ENCODE results near the gene TTC39C. TPM values are rescaled to one million over a fixed set of nuclear protein-coding genes. Genes with fewer than 3 reads are reported as not detected.

Gene TTC39C
- total RNA-seq, 1 experiment from 2014 or later: 24.7 TPM

DNA sequence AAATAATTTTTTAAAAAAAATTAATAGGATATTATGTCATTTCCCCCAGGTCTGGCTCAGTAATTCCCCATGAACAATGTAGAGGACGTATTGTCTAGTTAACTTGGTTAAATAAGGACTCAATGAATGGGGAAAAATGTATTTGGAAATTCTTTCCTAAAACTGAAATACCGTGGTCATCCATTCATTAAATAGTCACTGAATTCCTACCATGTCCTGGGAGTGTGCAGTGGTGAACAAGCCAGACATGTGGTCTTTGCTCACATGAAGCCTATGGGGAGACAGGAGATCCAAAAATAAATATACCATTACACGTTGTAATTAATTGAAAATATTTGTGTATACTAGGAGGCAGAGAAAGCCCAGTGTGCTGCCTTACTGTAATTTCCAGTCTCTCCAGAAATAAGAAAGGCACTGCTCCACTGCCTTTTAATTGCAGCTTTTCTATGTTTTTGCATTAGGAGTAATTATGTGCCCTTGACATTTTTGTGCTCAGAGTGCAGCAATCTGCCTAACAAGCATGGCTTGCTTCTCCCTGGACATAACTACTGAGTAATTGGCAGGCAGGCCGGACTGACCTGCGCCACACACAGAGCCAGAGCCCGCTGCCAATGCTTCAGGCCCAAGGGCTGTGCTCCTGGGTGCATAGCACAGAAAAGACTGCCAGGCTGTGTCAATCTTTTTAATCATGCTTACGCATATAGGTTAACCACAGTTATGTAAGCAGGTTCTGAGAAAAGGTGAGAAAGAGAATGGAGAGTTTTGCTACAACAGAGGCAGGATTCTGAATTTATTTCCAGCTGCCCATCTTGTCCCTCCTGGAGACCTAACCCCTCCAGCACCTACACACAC is 22.2 kb upstream of the TTC39C start:
- peak; percentile 79 for ATAC-seq
- H3K9me3 ChIP-seq (ENCODE audit: low read length): no peaks in the 10 kb centered on the region

DNA sequence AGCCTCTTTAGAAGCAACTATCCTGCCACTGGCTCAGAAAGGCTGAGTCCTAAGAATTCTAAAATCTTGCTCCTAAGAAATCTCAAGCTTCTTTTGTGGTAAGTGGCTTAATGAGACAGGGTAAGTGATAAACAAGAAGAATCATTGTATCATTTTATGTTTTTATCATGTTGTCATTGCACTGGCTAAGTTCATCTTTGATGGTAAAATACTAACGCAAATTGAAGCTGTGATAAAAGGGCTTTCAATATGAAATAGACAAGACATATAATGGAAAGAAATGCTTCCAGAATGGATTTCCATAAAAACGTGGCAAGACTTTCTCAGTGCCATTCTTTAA is 21.6 kb upstream of the TTC39C start:
- no peaks in the 10 kb centered on the region for H4K20me1 ChIP-seq (ENCODE audit: low read length)
- no peaks in the 10 kb centered on the region for H3K9me2 ChIP-seq (replicated peaks; ENCODE audit: low read length)
- H3K79me2 ChIP-seq (ENCODE audit: low read length): no peaks in the 10 kb centered on the region
- H3K4me2 ChIP-seq (ENCODE audit: low read length): peak overlapping the region; percentile 61
- no peak overlapping the region for H3K4me3 ChIP-seq (ENCODE audit: low read length)
- no peaks in the 10 kb centered on the region for H3K27me3 ChIP-seq (ENCODE audit: low read length)
- H3K4me1 ChIP-seq (ENCODE audit: insufficient read depth, low read length): peaks cover 60% of the 10 kb centered on the region
- no peak for DNase-seq
- no peak for ATAC-seq
- peak overlapping the region; percentile 82 for H3K27ac ChIP-seq (ENCODE audit: low read length)
- POLR2A ChIA-PET (ENCODE audit: unreplicated experiment): no interaction called here
- H3K9ac ChIP-seq (ENCODE audit: low read length): peak overlapping the region; percentile 41; the same call in 1 of the 2 replicates
- no peak for TF ChIP-seq EZH2phosphoT487 (IDR thresholded peaks at IDR 0.05; ENCODE audit: borderline replicate concordance, low read length)
- no peak for TF ChIP-seq EZH2 (IDR thresholded peaks at IDR 0.05; ENCODE audit: low read length, unreplicated experiment)
- TF ChIP-seq, protein P1, sequence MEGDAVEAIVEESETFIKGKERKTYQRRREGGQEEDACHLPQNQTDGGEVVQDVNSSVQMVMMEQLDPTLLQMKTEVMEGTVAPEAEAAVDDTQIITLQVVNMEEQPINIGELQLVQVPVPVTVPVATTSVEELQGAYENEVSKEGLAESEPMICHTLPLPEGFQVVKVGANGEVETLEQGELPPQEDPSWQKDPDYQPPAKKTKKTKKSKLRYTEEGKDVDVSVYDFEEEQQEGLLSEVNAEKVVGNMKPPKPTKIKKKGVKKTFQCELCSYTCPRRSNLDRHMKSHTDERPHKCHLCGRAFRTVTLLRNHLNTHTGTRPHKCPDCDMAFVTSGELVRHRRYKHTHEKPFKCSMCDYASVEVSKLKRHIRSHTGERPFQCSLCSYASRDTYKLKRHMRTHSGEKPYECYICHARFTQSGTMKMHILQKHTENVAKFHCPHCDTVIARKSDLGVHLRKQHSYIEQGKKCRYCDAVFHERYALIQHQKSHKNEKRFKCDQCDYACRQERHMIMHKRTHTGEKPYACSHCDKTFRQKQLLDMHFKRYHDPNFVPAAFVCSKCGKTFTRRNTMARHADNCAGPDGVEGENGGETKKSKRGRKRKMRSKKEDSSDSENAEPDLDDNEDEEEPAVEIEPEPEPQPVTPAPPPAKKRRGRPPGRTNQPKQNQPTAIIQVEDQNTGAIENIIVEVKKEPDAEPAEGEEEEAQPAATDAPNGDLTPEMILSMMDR (conservative IDR thresholded peaks at IDR 0.05; ENCODE audit: low read depth, low read length): no peak
- H3K9me3 ChIP-seq (ENCODE audit: low read length): no peaks in the 10 kb centered on the region
- CTCF ChIA-PET: no interaction called here
- intact Hi-C loops (cut with micrococcal nuclease): loop anchor here (5.0 to 10.0 kb wide), 2 partner anchors 36 to 128 kb away; no protein-coding TSS in a partner anchor
- no peak overlapping the region for H2AFZ ChIP-seq (ENCODE audit: low read length)
- H3K36me3 ChIP-seq (ENCODE audit: low read depth, low read length): no peaks in the 10 kb centered on the region
- H3F3A ChIP-seq (ENCODE audit: low read length, unreplicated experiment): no peaks in the 10 kb centered on the region
- no TSS peak for BruUV-seq (replicated peaks)

More for the DNA sequence above, 22.2 kb upstream of the TTC39C start:
- Histone ChIP-seq H3K9ac (ENCODE audit: low read length) (peak overlapping the region; percentile 41; the same call in 1 of the 2 replicates), H3K4me2 (ENCODE audit: low read length) (peak overlapping the region; percentile 61), H3K79me2 (ENCODE audit: low read length) (no peaks in the 10 kb centered on the region), H4K20me1 (ENCODE audit: low read length) (no peaks in the 10 kb centered on the region), H3K27ac (ENCODE audit: low read length) (peak overlapping the region; percentile 82), H3K4me3 (ENCODE audit: low read length) (no peak overlapping the region), H3K27me3 (ENCODE audit: low read length) (no peaks in the 10 kb centered on the region), H3K4me1 (ENCODE audit: insufficient read depth, low read length) (peaks cover 58% of the 10 kb centered on the region), H2AFZ (ENCODE audit: low read length) (peak overlapping the region; percentile 33; the same call in 1 of the 2 replicates), H3K9me2 (replicated peaks; ENCODE audit: low read length) (no peaks in the 10 kb centered on the region), H3F3A (ENCODE audit: low read length, unreplicated experiment) (peaks cover 3% of the 10 kb centered on the region), H3K36me3 (ENCODE audit: low read depth, low read length) (no peaks in the 10 kb centered on the region)
- no TSS peak for BruUV-seq (replicated peaks)
- intact Hi-C loops (cut with micrococcal nuclease): loop anchor here (5.0 to 10.0 kb wide), 2 partner anchors 35 to 128 kb away; no protein-coding TSS in a partner anchor
- TF ChIP-seq, protein P1 (conservative IDR thresholded peaks at IDR 0.05; ENCODE audit: low read depth, low read length): no peak
- TF ChIP-seq EZH2phosphoT487 (IDR thresholded peaks at IDR 0.05; ENCODE audit: borderline replicate concordance, low read length): no peak
- TF ChIP-seq EZH2 (IDR thresholded peaks at IDR 0.05; ENCODE audit: low read length, unreplicated experiment): no peak
- DNase-seq: peak; percentile 91
- ChIA-PET CTCF (no interaction called here), POLR2A (ENCODE audit: unreplicated experiment) (no interaction called here)

All from PC-3 (cell line).